ENCODE results near the gene ST3GAL3. TPM values are rescaled to one million over a fixed set of nuclear protein-coding genes. Genes with fewer than 3 reads are reported as not detected.

Gene ST3GAL3
- total RNA-seq, 2 donors from 2014 or later, result 26.3 to 36.0 TPM

DNA sequence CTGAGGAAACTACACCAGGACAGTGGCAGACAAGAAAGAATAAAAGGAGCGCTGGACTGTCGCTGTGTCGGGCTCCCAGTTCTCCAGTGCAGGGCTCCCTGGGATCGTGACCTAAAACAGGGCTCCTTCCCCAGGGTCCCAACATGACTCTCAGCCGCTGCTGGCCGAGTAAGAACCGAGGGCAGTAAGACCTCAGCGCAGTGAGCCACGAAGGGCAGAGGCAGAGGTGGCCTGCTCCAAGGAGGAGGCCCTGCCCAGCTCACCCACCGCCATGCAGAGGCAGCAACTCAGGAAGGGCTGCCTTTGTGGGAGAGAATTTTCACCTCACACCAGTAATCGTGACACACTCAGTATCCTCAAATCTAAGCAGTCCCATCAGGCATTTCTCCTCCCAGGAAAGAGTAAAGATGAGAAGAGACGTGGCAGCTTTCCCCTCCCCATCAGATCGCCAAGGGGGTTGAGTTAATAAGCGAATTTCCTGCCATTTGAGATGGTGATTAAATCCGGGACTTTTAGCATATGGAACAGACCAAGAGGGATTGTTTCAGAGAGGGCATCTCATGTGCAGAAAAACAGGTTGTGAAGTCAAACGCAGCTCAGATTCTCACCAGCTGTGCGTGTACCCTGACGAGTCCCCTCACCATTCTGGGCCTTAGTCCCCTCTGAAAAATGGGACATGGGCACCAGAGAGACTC is 206.5 kb downstream of the ST3GAL3 start:
- no peaks in the 10 kb centered on the region for H3K27me3 ChIP-seq (replicated peaks; ENCODE audit: insufficient read depth)
- no peaks in the 10 kb centered on the region for H3K36me3 ChIP-seq
- H3K4me1 ChIP-seq (ENCODE audit: control insufficient read depth in 1 of 2, low read depth in 2 of 2), result no peaks in the 10 kb centered on the region
- no peak overlapping the region for H3K4me3 ChIP-seq
- no peak for ATAC-seq (ENCODE audit: insufficient number of reproducible peaks, low FRiP score, low read depth)
- H3K9me3 ChIP-seq, result no peaks in the 10 kb centered on the region
- TF ChIP-seq, protein P1, sequence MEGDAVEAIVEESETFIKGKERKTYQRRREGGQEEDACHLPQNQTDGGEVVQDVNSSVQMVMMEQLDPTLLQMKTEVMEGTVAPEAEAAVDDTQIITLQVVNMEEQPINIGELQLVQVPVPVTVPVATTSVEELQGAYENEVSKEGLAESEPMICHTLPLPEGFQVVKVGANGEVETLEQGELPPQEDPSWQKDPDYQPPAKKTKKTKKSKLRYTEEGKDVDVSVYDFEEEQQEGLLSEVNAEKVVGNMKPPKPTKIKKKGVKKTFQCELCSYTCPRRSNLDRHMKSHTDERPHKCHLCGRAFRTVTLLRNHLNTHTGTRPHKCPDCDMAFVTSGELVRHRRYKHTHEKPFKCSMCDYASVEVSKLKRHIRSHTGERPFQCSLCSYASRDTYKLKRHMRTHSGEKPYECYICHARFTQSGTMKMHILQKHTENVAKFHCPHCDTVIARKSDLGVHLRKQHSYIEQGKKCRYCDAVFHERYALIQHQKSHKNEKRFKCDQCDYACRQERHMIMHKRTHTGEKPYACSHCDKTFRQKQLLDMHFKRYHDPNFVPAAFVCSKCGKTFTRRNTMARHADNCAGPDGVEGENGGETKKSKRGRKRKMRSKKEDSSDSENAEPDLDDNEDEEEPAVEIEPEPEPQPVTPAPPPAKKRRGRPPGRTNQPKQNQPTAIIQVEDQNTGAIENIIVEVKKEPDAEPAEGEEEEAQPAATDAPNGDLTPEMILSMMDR (IDR thresholded peaks at IDR 0.05), result no peak
- no peak for DNase-seq (ENCODE audit: low spot score)
- H3K27ac ChIP-seq, result no peak overlapping the region

DNA sequence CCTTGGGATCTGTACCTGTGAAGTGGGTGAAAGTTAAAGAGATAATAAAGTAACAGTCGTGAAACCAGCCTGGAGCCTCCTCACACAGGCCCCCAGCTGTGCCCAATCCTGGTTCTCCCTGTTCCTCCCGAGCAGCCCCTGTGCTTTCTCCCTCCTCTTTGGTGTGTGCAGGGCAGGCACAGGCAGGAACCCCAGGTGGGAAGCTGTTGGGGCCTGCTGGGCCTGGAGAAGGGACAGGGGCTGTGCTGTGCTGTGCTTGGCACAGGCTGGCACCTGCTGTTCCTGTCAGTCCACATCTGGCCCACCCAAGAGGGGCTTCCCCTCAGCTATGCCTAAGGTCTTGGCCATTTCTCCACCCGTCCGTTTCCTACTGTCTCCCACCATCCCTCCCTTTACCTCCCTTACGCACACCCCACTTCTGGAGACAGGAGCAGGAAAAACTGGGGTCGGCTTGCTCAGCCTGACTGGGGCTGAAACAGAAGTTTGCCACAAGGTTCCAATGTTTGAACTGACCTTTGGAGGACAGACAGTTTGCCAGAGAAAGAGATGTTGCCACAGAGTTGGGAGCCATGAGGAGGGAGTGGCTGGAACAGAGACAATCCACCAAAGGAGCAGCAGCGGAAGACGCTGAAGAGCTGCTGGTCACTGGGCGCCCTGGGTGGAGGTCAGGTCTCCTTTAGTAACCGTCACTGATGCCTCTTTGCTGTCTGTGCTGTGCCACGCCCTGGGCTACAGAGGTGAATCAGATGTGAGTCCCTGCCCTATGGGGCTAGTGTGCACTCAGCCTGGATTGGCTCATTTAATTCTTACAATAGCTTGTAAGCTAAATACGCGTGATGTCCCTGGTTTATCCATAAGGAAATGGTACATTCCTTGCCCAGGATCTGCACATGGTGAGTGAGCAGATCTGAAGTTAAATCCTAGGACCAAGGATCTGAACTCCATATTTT is 207.5 kb downstream of the ST3GAL3 start:
- TF ChIP-seq, protein P1 (IDR thresholded peaks at IDR 0.05), result no peak
- Histone ChIP-seq H3K27me3 (replicated peaks; ENCODE audit: insufficient read depth) (no peaks in the 10 kb centered on the region), H3K9me3 (no peaks in the 10 kb centered on the region), H3K27ac (no peak overlapping the region), H3K4me3 (no peak overlapping the region), H3K4me1 (ENCODE audit: control insufficient read depth in 1 of 2, low read depth in 2 of 2) (no peaks in the 10 kb centered on the region), H3K36me3 (no peaks in the 10 kb centered on the region)
- DNase-seq (ENCODE audit: low spot score) (no peak), ATAC-seq (ENCODE audit: insufficient number of reproducible peaks, low FRiP score, low read depth) (no peak)

DNA sequence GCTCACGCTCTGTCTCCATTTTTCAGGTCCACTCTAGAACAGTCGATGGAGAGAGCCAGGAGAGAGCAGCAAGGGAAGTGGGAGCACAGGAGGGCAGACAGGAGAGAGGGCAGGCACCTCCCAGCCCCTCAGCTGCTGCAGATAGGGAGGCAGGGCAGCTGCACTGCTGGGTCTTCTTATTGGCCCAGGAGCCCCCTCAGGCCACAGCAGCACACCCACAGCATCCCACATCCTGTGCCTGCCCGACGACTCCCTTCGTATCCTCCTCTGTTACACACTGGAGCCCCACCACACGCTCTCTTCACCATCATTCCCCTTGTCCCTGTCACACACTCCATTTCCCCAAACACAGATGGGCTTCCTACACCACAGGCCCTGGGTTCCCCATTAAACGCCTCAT is 212.6 kb downstream of the ST3GAL3 start:
- ATAC-seq (ENCODE audit: insufficient number of reproducible peaks, low FRiP score, low read depth) (no peak), DNase-seq (ENCODE audit: low spot score) (no peak)
- Histone ChIP-seq H3K27me3 (replicated peaks; ENCODE audit: insufficient read depth) (no peaks in the 10 kb centered on the region), H3K36me3 (peaks cover 8% of the 10 kb centered on the region), H3K4me3 (no peak overlapping the region), H3K27ac (no peak overlapping the region), H3K9me3 (no peaks in the 10 kb centered on the region), H3K4me1 (ENCODE audit: control insufficient read depth in 1 of 2, low read depth in 2 of 2) (no peaks in the 10 kb centered on the region)
- TF ChIP-seq, protein P1 (IDR thresholded peaks at IDR 0.05), result no peak

DNA sequence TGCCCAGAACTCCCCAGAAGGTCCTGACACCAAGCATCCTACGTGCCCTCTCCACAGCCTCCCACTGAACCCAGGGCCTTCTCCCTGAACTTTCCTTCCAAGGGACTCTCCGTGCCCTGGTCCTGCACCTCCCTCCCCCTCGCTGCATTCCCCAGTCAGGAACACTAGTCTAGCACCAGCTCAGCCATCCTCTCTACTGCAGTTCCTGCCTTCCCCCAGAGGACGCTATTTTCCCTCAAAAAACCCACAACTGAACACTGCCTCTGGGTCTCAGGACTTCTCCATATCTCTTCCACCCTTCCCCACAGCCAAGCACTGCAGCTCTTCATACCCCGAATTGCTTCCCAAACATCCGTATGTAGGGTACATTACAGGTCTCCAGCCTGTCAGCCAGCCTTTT is 213.7 kb downstream of the ST3GAL3 start:
- Histone ChIP-seq H3K27ac (no peak overlapping the region), H3K4me3 (no peak overlapping the region), H3K36me3 (peaks cover 12% of the 10 kb centered on the region), H3K27me3 (replicated peaks; ENCODE audit: insufficient read depth) (no peaks in the 10 kb centered on the region), H3K9me3 (no peaks in the 10 kb centered on the region), H3K4me1 (ENCODE audit: control insufficient read depth in 1 of 2, low read depth in 2 of 2) (no peaks in the 10 kb centered on the region)
- TF ChIP-seq, protein P1 (IDR thresholded peaks at IDR 0.05), result no peak
- DNase-seq (ENCODE audit: low spot score) (no peak), ATAC-seq (ENCODE audit: insufficient number of reproducible peaks, low FRiP score, low read depth) (no peak)

DNA sequence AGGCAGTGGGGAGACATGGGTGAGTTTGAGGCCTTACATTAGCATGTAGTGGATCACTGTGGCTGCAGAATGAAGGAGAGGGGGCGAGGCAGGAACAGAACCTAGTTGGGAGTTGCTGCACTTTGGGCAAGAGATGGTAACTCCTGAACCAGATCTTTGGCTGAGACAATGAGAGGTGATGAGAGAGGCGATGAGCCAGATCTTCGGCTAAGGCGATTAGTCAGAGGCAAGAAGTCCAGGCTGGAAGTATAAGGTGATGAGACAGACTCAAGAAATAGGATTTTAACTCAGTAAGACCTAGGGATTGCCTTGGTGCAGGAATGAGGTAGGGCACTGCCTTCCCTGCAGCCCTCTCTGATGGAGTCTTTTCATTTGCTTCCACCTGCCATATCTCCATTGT is 217.2 kb downstream of the ST3GAL3 start:
- DNase-seq (ENCODE audit: low spot score) (no peak), ATAC-seq (ENCODE audit: insufficient number of reproducible peaks, low FRiP score, low read depth) (no peak)
- Histone ChIP-seq H3K4me1 (ENCODE audit: control insufficient read depth in 1 of 2, low read depth in 2 of 2) (no peaks in the 10 kb centered on the region), H3K27ac (no peak overlapping the region), H3K9me3 (no peaks in the 10 kb centered on the region), H3K27me3 (replicated peaks; ENCODE audit: insufficient read depth) (no peaks in the 10 kb centered on the region), H3K4me3 (no peak overlapping the region), H3K36me3 (peaks cover 12% of the 10 kb centered on the region)
- TF ChIP-seq, protein P1 (IDR thresholded peaks at IDR 0.05), result no peak

Measured in thoracic aorta (tissue), 2 donors.